Transverse colon (tissue), 4 donors: ENCODE data around the gene SMG7.

ENCODE experiments used
- CTCF ChIP-seq, 5 experiments: fragments of 200-600 bp in 3 of 5; fragments of 450-650 bp in 2 of 5; sonication (generic) in 3 of 5; IDR thresholded peaks; 1 replicate in 2 of 5; 2 replicates in 3 of 5; pipeline ENCODE4 v1.5.1; 2016 to 2017; ENCODE audit warnings: antibody characterized with exemption in 5 of 5, inconsistent platforms in 3 of 5, mild to moderate bottlenecking in 2 of 5, moderate library complexity in 1 of 5
- POLR2AphosphoS5 ChIP-seq, 3 donors: sonication (generic); formaldehyde crosslinking; IDR thresholded peaks; one replicate each; pipeline ENCODE4 v1.6.1; 2016; ENCODE audit warnings: antibody characterized with exemption in 3 of 3

- TF ChIP-seq POLR2AphosphoS5 (IDR thresholded peaks at IDR 0.05) (no peak), CTCF (IDR thresholded peaks at IDR 0.05) (no peak)
Measured at GRCh38 chr1:183553764-183554163, 81.5 kb downstream of the SMG7 start.
